RWPE2 (cell line): Measurements from ENCODE around the gene UBE3C.
"Not testable (repeated sequence)": the region's sequence is repeated elsewhere in the genome, so short reads cannot be mapped to it uniquely, and the experiment has no call there.

Source experiments
- ATAC-seq: fragments of 200-7000 bp; cut with Tn5 transposase; 3 replicates; pipeline ENCODE4 v1.9.1; 2021; ENCODE audit warnings: low read depth
- DNase-seq: peaks from one replicate; pipeline ENCODE4 v3.0.0-alpha.2; 2020; ENCODE audit warnings: low spot score
- H3K27ac ChIP-seq: fragments of 450-650 bp; 2 replicates; pipeline ENCODE4 v1.5.1; 2017; ENCODE audit warnings: mild to moderate bottlenecking; ENCODE audit not compliant: poor library complexity, severe bottlenecking
- H3K27me3 ChIP-seq: fragments of 250-450 bp; sonication (Bioruptor Pico); 2 replicates; pipeline ENCODE4 v1.5.1; 2021; ENCODE audit warnings: mild to moderate bottlenecking, moderate library complexity; ENCODE audit not compliant: insufficient read depth, poor library complexity, severe bottlenecking
- H3K36me3 ChIP-seq: fragments of 250-450 bp; sonication (Bioruptor Pico); 2 replicates; pipeline ENCODE4 v1.5.1; 2020; ENCODE audit warnings: low read depth, mild to moderate bottlenecking, moderate library complexity
- H3K4me1 ChIP-seq: fragments of 250-450 bp; sonication (Bioruptor Pico); 2 replicates; pipeline ENCODE4 v1.5.1; 2021; ENCODE audit warnings: mild to moderate bottlenecking, moderate library complexity; ENCODE audit not compliant: insufficient read depth, poor library complexity, severe bottlenecking
- H3K4me3 ChIP-seq: fragments of 250-450 bp; sonication (Bioruptor Pico); 2 replicates; pipeline ENCODE4 v1.5.1; 2021; ENCODE audit warnings: mild to moderate bottlenecking, moderate library complexity; ENCODE audit not compliant: severe bottlenecking
- H3K9me3 ChIP-seq: fragments of 250-450 bp; sonication (Bioruptor Pico); 2 replicates; pipeline ENCODE4 v1.5.1; 2021; ENCODE audit warnings: mild to moderate bottlenecking, moderate library complexity; ENCODE audit not compliant: severe bottlenecking
- TF ChIP-seq, protein P1 (sequence below): fragments of 450-650 bp; IDR thresholded peaks from one replicate; pipeline ENCODE4 v1.5.1; 2017; ENCODE audit warnings: mild to moderate bottlenecking, moderate library complexity; ENCODE audit not compliant: poor library complexity, severe bottlenecking

The UBE3C gene

DNA sequence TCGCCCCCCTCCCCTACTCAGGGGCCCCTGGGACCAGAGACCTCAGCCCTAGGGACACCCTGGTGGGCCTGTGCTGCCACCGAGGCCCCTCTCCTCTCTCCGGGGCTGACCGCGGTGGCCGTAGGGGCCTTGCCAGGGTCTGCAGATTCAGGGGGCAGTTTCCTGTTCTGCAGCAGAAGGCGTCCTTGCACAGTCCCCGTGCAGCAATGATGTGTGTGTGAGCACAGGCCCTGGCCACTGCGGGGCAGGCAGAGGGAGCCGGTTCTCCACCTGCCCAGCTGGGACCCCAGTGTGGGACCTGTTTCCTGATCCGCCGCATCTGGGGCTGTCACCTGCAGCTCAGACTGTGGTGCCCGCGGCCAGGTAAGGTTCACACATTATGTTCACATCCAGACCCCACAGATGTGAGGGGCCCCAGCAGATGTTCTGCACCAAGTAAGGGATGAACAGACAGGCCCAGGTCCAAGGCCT lies 137.4 kb downstream of the UBE3C start:
- DNase-seq (peak; percentile 51), ATAC-seq (no peak)
- no peak overlapping the region for H3K4me3 ChIP-seq
- TF ChIP-seq, protein P1, sequence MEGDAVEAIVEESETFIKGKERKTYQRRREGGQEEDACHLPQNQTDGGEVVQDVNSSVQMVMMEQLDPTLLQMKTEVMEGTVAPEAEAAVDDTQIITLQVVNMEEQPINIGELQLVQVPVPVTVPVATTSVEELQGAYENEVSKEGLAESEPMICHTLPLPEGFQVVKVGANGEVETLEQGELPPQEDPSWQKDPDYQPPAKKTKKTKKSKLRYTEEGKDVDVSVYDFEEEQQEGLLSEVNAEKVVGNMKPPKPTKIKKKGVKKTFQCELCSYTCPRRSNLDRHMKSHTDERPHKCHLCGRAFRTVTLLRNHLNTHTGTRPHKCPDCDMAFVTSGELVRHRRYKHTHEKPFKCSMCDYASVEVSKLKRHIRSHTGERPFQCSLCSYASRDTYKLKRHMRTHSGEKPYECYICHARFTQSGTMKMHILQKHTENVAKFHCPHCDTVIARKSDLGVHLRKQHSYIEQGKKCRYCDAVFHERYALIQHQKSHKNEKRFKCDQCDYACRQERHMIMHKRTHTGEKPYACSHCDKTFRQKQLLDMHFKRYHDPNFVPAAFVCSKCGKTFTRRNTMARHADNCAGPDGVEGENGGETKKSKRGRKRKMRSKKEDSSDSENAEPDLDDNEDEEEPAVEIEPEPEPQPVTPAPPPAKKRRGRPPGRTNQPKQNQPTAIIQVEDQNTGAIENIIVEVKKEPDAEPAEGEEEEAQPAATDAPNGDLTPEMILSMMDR = no peak
- H3K36me3 ChIP-seq = 0 out of 2 replicates have a peak, but pooled peaks cover 5% of the 10 kb centered on the region
- peaks cover 28% of the 10 kb centered on the region for H3K4me1 ChIP-seq
- H3K9me3 ChIP-seq = no peaks in the 10 kb centered on the region
- peak overlapping the region; percentile 28 for H3K27ac ChIP-seq
- no peaks in the 10 kb centered on the region for H3K27me3 ChIP-seq

DNA sequence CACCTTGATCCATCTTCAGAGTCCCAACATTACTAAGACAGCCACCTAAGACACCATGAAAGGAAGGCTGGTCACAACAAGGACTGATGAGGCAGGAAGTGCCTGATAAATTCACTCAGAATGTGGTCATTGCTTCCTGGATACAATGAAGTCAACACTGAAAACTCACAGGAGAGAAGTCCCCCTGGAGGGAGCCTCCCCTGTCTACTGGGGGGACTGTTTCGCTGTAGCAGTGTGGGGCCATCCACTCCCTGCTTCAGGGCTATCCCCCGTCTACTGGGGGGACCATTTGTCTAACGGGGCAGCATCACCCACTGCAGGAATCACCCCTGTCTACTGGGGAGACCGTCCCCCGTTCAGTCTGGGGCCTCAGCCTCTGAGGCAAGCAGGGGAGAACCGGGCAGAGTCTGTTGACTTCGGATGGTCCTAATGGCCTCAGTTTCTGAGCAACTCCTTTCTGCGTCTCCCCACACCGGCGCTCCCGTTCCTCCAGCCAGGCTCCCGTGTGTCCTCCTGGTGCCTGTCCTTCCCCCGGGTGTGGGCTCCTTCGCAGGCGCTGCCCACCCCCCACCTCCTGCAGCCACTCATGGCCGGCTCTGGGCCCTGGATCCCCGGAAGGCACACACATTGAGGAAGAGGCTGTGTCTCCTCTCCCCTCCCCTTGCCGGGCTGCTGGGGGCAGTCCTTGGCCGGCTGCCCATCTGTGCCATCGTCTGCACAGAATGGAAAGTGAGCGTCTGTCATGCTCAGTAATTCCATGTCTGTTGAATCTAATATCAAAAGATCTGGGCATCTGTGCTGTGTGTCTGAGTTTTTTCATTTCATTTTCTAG lies 138.2 kb downstream of the UBE3C start:
- ATAC-seq (peak; percentile 4; the same call in 1 of the 3 replicates), DNase-seq (no peak)
- TF ChIP-seq, protein P1 = no peak
- H3K4me3 ChIP-seq = no peak overlapping the region
- peak overlapping the region; percentile 28 for H3K27ac ChIP-seq
- H3K9me3 ChIP-seq = no peaks in the 10 kb centered on the region
- peaks cover 26% of the 10 kb centered on the region for H3K4me1 ChIP-seq
- no peaks in the 10 kb centered on the region for H3K36me3 ChIP-seq
- no peaks in the 10 kb centered on the region for H3K27me3 ChIP-seq

DNA sequence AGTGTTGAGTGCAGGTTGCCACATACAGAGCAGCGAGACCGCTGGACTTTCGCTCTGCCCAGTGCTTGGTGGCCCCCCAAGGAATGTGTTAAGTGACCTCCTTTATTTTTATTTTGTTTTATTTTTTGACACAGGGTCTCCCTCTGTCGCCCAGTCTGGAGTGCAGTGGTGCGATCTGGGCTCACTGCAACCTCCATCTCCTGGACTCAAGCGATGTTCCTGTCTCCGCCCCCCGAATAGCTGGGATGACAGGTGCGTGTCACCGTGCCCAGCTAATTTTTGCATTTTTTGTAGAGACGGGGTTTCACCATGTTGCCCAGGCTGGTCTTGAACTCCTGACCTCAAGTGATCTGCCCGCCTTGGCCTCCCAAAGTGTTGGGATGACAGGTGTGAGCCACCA lies 138.8 kb downstream of the UBE3C start:
- peaks cover 23% of the 10 kb centered on the region for H3K4me1 ChIP-seq
- not testable (repeated sequence) for ATAC-seq, H3K36me3 ChIP-seq, H3K4me3 ChIP-seq, DNase-seq, H3K9me3 ChIP-seq, H3K27ac ChIP-seq, H3K27me3 ChIP-seq

DNA sequence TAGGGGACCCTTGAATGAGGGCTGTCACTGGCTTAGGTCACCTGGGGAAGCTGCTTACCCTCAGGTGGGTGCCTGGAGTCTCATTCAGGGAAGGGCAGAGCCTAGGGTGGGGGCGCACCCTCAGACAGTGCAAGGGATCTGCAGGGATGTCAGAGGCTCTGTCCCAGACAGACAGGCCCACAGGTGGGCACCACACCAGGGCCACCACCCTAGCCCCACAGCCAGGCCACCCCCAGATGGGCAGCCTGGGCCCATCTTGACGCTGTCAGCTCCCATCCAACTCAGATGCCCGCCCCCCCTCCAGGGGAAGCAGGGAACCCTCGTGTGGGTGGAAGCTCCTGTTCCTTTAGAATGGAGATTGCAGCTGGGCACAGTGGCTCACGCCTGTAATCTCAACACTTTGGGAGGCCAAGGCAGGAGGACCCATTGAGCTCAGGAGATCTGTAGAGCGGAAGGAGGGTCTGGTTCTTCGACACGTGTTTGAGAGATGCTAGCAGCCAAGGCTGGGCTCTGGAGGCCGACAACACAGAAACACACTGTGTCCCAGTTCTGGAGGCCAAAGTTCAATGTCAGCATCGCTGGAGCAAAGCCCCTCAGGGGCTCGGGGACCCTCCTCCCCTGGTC lies 139.6 kb downstream of the UBE3C start:
- Histone ChIP-seq H3K27ac (no peak overlapping the region), H3K27me3 (no peaks in the 10 kb centered on the region), H3K36me3 (no peaks in the 10 kb centered on the region), H3K4me1 (peaks cover 20% of the 10 kb centered on the region), H3K9me3 (no peaks in the 10 kb centered on the region), H3K4me3 (no peak overlapping the region)
- no peak for ATAC-seq
- DNase-seq = no peak
- TF ChIP-seq, protein P1 = no peak

DNA sequence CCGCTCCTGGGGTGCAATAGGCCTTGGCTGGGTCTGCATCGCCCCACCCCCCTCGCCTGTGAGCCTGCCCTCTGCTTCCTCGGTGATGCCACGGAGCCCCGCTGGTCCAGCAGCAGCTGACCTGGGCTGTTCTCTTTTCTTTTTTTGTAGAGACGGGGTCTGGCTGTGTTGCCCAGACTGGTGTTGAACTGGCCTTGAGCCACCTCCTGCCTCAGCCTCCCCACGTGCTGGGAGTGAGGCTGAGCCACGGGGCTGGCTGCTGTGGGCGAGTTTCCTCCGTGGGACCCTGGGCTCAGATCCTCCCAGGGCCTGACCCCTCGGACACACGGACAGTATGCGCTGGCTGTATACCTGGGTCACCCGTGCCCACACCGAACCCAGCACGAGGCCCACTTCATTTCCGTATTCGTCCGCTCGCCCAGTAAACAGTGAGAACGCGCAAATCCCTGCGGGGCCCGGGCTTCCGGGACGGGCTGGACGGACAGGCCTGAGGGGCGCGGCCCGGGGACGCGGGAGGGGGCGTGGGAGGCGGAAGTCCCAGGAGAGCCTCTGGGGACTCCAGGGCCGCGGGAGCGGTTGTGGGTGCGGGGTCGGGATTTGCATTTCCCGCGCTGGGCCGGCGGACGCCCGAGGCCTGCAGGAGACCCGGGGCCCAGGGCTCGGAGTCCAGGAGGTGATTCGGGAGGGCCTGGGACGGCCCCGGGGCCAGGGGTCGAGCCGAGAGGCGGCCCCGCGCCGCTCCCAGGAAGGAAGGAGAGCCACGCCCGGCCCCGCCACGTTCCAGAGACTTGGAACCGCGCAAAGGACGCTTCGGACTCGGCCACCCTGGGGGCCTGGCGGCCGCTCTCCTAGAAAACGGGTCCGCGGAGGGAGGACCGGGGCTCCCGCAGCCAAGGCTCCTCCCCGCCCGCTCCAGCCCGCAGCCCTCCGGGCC lies 140.3 kb downstream of the UBE3C start:
- peaks cover 18% of the 10 kb centered on the region for H3K4me1 ChIP-seq
- H3K27me3 ChIP-seq = no peaks in the 10 kb centered on the region
- no peaks in the 10 kb centered on the region for H3K9me3 ChIP-seq
- peak overlapping the region; percentile 19 for H3K4me3 ChIP-seq
- peak; percentile 15 for ATAC-seq
- no peaks in the 10 kb centered on the region for H3K36me3 ChIP-seq
- TF ChIP-seq, protein P1 = no peak
- DNase-seq = no peak
- peak overlapping the region; percentile 26 for H3K27ac ChIP-seq
